Inferior parietal cortex (tissue), 1 donor: ENCODE data around the gene TEKT1.
"Not testable (repeated sequence)": the region's sequence is repeated elsewhere in the genome, so short reads cannot be mapped to it uniquely, and the experiment has no call there.

Experiments
- DNase-seq: peaks from one replicate; pipeline ENCODE4 v3.0.0-alpha.2; 2016; ENCODE audit errors: extremely low spot score

TEKT1 gene

DNA sequence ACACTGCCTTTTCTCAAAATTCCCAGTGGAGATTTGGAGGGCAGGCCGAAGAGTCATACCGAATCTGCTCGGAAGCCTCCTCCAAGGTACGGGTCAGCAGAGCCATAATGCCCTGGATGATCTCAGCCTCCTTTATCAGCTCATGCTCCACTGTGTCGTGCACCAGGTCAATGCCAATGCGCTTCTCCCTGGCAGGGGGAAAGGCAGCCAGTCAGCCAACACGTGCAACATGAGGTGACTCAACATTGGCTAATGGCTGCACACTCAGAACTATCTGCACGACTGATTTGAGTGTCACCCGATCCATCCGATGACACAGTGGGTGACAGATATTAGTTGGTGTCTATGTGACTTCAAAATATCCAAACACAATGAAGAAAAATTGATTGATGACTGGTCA lies 15.8 kb downstream of the TEKT1 start:
- no peak for DNase-seq

GRCh38 chr17:6812295-6812694 lies 19.2 kb downstream of the TEKT1 start:
- DNase-seq, result no peak

- no peak for DNase-seq
Observed at GRCh38 chr17:6811510-6811909, 20.0 kb downstream of the TEKT1 start.

GRCh38 chr17:6800422-6801027 lies 31.0 kb downstream of the TEKT1 start:
- DNase-seq, result no peak

DNA sequence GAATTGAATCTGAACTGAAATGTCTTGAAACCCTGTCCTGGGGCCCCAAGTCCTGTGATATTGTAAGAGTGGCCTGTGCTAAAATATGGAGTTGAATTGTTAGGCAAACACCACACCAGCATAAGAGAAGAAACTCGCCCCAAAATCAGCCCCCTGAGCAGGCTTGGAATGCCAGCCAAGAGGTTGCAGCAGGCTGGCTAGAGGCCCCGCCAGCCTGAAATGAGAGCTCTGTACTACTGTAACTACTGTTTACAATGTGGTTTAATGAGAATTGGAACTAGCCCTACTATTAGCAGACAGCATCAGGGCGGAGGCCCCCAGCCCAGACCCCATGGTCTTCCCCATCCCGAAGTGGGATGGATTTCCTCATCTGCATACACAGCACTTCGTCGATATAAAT lies 31.8 kb downstream of the TEKT1 start:
- no peak for DNase-seq

DNA sequence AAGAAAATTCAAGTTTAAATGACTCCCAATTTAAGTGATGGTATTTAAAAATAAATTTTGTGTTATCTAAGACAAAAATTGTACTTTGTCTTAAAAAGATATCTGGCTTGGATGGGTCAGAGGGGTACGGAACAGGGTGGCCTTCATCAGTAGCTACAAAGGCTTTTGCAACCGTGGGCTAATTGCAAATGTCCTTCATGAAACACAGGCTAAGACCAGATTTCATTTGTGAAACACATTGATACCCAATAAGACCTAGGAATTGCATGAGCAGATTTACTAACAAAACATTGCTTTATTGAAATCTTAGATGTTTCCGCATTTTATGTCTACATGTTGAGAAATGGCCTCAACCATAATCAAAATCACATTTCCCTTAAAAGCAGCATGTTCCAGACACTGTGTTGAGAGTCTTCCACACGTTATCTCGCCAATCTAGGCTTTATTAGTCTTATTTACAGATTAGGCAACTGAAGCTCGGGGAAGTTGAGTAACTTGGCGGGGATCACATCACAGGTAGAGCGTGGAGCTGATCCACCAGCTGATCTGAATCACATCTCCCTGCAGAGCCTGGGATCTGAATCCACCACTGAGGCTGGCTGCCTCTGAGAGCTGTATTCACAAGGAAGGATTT lies 33.7 kb downstream of the TEKT1 start:
- DNase-seq, result no peak

DNA sequence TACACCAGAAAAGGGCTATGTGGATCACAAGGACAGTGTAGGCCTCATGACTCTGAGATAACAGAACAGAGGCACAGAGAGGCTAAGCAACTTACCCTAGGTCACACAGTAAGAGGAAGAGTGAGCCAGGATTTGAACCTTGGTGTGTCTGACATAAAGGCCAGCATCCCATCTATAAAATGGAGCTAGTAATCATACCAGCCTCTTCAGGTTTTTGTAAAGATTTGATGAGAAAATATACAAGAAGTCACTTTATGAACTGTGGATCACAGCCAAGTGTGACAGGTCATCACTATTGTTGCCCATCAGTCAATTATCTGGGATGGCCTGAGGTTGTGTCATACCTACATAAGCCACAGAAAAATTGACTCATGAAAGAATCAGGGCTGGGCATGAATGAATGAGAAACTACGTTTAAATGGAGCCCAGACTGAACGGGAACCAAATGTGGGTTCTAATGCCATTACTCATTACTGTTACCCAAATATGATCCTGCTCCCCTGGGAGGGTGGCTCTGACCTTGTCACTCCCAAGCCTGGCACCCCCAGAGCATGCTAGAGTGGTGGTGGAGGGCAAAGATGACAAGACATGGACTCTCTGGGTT lies 34.5 kb downstream of the TEKT1 start:
- DNase-seq, result no peak

- no peak for DNase-seq
Observed at GRCh38 chr17:6796017-6796886, 35.3 kb downstream of the TEKT1 start.

GRCh38 chr17:6793748-6794493 lies 37.6 kb downstream of the TEKT1 start:
- DNase-seq, result no peak

DNA sequence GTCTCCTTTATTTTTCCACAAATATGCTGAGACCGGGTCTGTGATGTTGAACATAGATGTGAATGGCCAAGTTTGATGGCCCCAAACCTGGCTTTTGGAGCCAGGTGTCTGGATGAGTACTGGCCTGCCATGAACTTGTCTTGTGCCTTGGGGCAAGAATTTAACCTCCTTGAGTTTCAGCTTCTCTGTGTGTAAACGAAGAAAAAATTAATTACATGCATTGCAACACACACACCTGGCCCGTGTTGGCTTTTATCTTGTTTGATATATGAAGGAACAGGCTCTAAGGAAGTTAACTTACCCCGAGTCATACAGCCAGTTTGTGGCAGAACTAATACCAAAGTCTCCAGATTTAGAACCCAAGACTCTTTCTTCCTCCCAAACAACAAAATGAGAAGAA lies 42.4 kb downstream of the TEKT1 start:
- no peak for DNase-seq

DNA sequence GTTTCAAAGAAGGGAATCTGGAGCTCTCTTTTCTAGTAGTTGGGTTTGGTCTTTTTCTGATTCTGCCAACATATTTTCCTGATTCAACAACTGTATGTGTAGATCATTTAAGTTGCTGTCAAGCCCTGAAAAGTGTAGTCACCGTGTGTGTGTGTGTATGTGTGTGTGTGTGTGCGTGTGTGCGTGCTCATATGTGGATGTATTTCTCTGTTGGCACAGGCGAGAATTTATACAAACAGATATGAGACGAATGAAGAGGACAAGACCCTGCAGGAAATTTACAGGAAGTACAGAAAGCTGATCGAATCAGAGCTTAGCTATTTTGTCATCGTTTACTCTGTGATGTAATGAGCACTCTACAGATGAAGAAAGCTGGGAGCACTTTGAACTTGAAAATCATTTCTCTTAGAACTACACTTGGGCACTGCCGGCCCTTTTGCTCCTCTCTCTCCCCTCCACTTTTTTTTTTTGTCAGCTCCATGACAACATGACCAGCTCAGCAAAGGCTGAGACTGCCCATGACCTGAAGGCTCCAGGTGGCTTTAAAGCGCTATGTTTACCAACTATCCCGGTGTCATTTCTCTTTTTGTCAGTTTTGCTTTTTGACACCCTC lies 44.3 kb downstream of the TEKT1 start:
- no peak for DNase-seq

DNA sequence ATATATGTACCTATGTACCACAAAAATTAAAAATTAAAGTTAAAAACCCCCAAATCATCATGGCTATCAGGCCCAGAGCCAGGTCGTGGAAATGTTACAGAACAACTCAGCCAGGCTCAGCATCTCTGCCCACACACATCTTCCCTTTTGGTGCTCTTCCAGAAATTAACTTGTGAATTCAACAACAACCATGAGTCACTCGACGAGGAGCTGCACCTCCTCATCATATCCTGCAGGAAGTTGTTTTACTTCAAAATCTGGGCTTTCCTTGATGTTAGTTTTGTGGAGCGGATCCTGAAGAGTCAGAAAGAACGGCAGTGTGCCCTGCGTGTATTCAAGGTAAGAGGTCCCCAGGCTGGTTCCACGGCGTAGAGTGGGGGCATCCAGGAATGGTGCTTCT lies 44.9 kb downstream of the TEKT1 start:
- DNase-seq, result peak; percentile 12

GRCh38 chr17:6782244-6782643 lies 49.3 kb downstream of the TEKT1 start:
- DNase-seq, result no peak

DNA sequence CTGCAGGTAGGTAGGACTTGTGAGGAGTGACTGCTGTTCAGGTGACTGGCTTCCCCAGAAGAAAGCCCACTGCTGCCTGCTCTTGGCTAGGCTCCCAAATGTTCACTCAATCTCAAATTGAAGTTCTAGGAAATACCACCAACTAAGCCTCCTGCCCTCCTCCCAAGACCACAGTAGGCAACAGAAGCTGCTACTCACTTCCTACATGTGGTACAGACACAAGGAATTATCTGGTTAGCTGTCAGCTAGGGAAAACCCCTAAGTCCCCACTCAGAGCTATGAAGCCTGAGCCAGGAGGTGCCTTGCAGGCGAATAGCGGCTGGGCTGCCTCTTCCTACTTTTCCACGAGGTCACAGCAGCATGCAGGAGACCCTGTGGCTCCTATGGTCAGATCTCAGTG lies 50.6 kb downstream of the TEKT1 start:
- DNase-seq, result no peak

DNA sequence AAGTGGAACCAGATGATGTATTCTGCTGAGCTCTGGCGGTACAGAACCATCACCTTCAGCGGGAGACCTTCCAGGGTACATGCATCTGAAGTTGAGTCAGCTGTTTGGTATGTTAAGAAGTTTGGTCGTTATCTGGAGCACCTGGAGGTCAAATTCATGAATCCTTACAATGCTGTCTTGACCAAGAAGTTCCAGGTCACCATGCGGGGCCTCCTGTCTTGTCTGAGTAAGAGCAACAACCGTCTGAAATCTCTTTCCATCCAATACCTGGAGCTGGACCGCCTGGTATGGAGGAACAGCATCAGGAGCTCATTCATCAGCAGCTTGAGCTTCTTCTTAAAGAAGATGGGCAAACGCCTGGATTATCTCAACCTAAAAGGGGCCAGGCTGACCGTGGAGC lies 51.5 kb downstream of the TEKT1 start:
- no peak for DNase-seq

- no peak for DNase-seq
Observed at GRCh38 chr17:6779411-6779810, 52.1 kb downstream of the TEKT1 start.

DNA sequence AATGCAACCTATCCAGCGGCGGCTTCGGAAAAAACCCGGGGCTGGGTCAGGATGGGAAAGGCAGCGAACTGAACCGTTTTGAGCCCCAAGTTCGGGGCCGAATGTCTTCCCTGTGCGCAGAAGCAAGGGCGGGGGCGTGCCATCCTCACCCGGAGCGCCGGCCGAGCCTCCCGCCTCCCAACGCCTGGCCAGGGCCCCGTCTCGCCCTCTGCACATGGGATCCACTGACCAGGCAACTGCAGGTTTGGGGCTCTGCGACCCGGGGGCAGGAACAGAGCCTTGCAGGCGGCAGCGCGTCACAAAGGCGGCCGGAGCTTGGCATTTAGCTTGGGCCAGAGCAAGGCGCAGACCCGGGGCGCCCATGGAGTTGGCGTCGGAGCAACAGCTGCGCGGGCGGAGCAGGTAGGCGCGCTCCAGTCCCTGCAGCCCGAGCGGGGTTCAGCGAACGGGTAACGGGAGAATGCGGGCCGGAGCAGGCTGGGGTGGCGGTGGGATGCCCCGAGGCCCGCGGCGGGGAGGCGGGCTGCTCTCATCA lies 55.6 kb downstream of the TEKT1 start, which contains the start of gene FBXO39:
Gene FBXO39 (plus strand): TSS at position 345 of the 535 bp plus-strand sequence. CDS start 3,654 bp downstream, outside the sequence.
- no peak for DNase-seq

- DNase-seq, result not testable (repeated sequence)
Observed at GRCh38 chr17:6774906-6775305, 56.6 kb downstream of the TEKT1 start.

- DNase-seq, result peak; percentile 52
Observed at GRCh38 chr17:6772016-6772415, 59.5 kb downstream of the TEKT1 start.

DNA sequence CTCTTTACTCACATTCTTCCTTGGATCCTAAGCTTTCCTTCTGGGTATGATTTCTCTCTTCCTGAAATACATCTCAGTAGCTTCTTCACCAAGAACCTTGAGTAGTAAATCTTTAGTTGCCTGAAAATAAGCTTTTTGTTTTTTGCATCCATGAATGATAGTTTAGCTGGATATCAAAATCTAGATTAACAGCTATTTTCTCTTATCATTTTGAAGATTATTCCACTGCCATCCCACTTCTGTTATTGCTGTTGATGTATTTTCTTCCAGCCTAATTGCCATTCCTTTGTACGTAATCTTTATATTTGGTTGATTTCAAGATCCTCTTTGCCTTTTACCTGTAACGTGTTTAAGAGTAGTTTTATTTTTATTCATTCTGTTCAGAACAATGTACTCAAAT lies 63.1 kb downstream of the TEKT1 start:
- DNase-seq, result no peak

DNA sequence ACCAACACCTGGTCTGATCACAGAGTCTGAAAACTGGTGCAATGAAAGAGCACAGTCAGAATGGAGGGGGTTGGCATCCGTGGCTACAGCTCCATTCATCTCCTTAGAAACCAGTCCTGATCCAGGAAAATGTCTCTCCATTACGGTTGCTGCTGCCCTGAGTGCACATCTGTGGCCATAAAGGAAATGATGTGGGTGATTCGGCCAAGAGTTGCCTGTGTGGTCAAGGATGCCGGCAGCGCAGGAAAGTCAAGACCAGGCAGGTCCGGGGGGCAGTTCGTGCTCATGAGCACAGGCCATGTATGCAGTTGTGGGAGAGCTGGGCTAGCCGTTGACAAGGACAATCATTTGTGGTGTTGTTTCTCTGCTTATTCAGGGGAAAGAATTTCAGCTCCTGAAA lies 69.8 kb downstream of the TEKT1 start:
- DNase-seq, result no peak
